Liver (tissue), 3 donors: ENCODE measurements around the gene RSPRY1.

ENCODE experiments used
- CTCF ChIP-seq: fragments of 150-350 bp; IDR thresholded peaks from 2 replicates; pipeline ENCODE4 v1.5.1; 2017; ENCODE audit warnings: improper control_type of control experiment, low read depth, low read length; ENCODE audit not compliant: missing input control
- FOXA1 ChIP-seq: IDR thresholded peaks from 2 replicates; pipeline ENCODE4 v1.6.1; 2016; ENCODE audit warnings: antibody characterized with exemption
- GABPA ChIP-seq, 2 donors: IDR thresholded peaks in 1 of 2; conservative IDR thresholded peaks in 1 of 2; 2 replicates each; pipeline ENCODE4 v1.6.1; 2016; ENCODE audit warnings: antibody characterized with exemption in 2 of 2, mild to moderate bottlenecking in 1 of 2, moderate library complexity in 1 of 2
- JUND ChIP-seq, 2 donors: IDR thresholded peaks; 2 replicates each; pipeline ENCODE4 v1.6.1; 2016; ENCODE audit warnings: antibody characterized with exemption in 2 of 2
- MAX ChIP-seq: IDR thresholded peaks from 2 replicates; pipeline ENCODE4 v1.6.1; 2016; ENCODE audit warnings: antibody characterized with exemption
- NR2F2 ChIP-seq: IDR thresholded peaks from 2 replicates; pipeline ENCODE4 v1.6.1; 2016; ENCODE audit warnings: antibody characterized with exemption
- RAD21 ChIP-seq, 2 donors: IDR thresholded peaks; 2 replicates each; pipeline ENCODE4 v1.6.1; 2016; ENCODE audit warnings: antibody characterized with exemption in 2 of 2, mild to moderate bottlenecking in 2 of 2
- TAF1 ChIP-seq: conservative IDR thresholded peaks from 2 replicates; pipeline ENCODE4 v1.6.1; 2016; ENCODE audit warnings: antibody characterized with exemption, mild to moderate bottlenecking
- TF ChIP-seq, protein P1 (sequence below): IDR thresholded peaks from 2 replicates; pipeline ENCODE4 v1.6.1; 2016; ENCODE audit warnings: antibody characterized with exemption, mild to moderate bottlenecking
- donor health status: healthy.
- donor health status: healthy.

DNA sequence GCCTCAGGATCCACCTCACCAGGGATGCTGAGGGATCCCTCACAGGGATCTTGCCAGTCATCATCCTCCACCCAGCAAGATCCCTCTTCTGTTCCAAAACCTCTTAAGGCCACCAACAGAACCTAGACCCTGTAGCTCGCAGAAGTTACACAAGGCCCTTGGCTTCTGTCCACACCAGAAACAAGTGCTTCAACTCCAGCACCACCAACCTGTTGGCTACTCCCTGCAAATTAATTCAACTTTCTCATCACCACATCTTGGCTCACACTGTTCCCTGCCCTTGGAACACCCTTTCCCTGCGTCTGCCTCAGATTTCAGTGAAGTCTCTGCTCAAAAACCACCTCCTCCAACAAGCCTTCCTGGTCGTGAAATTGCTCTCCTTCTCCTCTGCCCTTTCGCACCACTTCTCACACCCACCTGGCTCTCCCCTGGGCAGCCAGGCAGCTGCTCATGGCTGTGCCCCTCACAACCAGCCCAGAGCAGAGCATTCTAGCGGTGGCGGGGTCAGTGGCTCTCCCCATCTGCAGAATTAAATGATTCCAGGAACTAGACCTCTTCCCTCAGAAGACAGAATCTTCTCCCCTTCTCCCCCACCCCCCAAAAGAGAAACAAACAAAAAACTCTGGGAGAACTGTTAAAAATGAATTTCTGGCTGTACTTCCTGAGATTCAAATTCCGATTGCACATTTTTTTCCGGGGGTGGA lies 96.5 kb downstream of the RSPRY1 start:
- TF ChIP-seq TAF1 (no peak), CTCF (no peak), MAX (no peak), NR2F2 (no peak), RAD21 (IDR thresholded peaks at IDR 0.05) (no peak), GABPA (IDR thresholded peaks at IDR 0.05 in 1 of 2, conservative IDR thresholded peaks at IDR 0.05 in 1 of 2) (no peak), JUND (IDR thresholded peaks at IDR 0.05) (no peak), FOXA1 (no peak)
- TF ChIP-seq, protein P1, sequence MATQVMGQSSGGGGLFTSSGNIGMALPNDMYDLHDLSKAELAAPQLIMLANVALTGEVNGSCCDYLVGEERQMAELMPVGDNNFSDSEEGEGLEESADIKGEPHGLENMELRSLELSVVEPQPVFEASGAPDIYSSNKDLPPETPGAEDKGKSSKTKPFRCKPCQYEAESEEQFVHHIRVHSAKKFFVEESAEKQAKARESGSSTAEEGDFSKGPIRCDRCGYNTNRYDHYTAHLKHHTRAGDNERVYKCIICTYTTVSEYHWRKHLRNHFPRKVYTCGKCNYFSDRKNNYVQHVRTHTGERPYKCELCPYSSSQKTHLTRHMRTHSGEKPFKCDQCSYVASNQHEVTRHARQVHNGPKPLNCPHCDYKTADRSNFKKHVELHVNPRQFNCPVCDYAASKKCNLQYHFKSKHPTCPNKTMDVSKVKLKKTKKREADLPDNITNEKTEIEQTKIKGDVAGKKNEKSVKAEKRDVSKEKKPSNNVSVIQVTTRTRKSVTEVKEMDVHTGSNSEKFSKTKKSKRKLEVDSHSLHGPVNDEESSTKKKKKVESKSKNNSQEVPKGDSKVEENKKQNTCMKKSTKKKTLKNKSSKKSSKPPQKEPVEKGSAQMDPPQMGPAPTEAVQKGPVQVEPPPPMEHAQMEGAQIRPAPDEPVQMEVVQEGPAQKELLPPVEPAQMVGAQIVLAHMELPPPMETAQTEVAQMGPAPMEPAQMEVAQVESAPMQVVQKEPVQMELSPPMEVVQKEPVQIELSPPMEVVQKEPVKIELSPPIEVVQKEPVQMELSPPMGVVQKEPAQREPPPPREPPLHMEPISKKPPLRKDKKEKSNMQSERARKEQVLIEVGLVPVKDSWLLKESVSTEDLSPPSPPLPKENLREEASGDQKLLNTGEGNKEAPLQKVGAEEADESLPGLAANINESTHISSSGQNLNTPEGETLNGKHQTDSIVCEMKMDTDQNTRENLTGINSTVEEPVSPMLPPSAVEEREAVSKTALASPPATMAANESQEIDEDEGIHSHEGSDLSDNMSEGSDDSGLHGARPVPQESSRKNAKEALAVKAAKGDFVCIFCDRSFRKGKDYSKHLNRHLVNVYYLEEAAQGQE, result no peak
